Karpas-422 (cell line): ENCODE data around the gene FRMD8. TPM values are rescaled to one million over a fixed set of nuclear protein-coding genes. Genes with fewer than 3 reads are reported as not detected.

Experiments used
- DNase-seq: peaks from one replicate; pipeline ENCODE4 v3.0.0-alpha.2; 2015
- H2AFZ ChIP-seq: fragments of 200-600 bp; sonication (generic); 2 replicates; pipeline ENCODE4 v1.6.1; 2014; ENCODE audit warnings: antibody characterized with exemption, low read length, mixed read lengths
- H3K27ac ChIP-seq: fragments of 200-600 bp; sonication (generic); 2 replicates; pipeline ENCODE4 v1.5.1; 2014; ENCODE audit warnings: mild to moderate bottlenecking, low read length, moderate library complexity
- H3K27me3 ChIP-seq: fragments of 200-600 bp; sonication (generic); 2 replicates; pipeline ENCODE4 v1.6.1; 2014; ENCODE audit warnings: low read length, mixed read lengths
- H3K36me3 ChIP-seq: fragments of 200-600 bp; sonication (generic); 2 replicates; pipeline ENCODE4 v1.6.1; 2014; ENCODE audit warnings: low read length, mixed read lengths; ENCODE audit not compliant: insufficient read depth
- H3K4me1 ChIP-seq: fragments of 200-600 bp; sonication (generic); 2 replicates; pipeline ENCODE4 v1.6.1; 2014; ENCODE audit warnings: mild to moderate bottlenecking, low read length, mixed read lengths
- H3K4me2 ChIP-seq: fragments of 200-600 bp; sonication (generic); 2 replicates; pipeline ENCODE4 v1.6.1; 2014; ENCODE audit warnings: low read length, low read depth, mild to moderate bottlenecking; ENCODE audit not compliant: poor library complexity, severe bottlenecking
- H3K4me3 ChIP-seq: fragments of 200-600 bp; sonication (generic); 2 replicates; pipeline ENCODE4 v1.5.1; 2014; ENCODE audit warnings: mild to moderate bottlenecking, antibody characterized with exemption, low read length, mixed read lengths
- H3K79me2 ChIP-seq: fragments of 200-600 bp; sonication (generic); 2 replicates; pipeline ENCODE4 v1.6.1; 2014; ENCODE audit warnings: mild to moderate bottlenecking, low read length, mixed read lengths
- H3K9ac ChIP-seq: fragments of 200-600 bp; sonication (generic); 2 replicates; pipeline ENCODE4 v1.6.0; 2014; ENCODE audit warnings: low read length
- H3K9me2 ChIP-seq: fragments of 200-600 bp; sonication (generic), shearing (Covaris generic); replicated peaks from 2 replicates; pipeline ENCODE4 v1.6.0; 2014; ENCODE audit warnings: mild to moderate bottlenecking, low read length, moderate library complexity; ENCODE audit not compliant: insufficient read depth
- H3K9me3 ChIP-seq: fragments of 300-700, 200-600 bp; sonication (generic); 2 replicates; pipeline ENCODE4 v1.6.1; 2014; ENCODE audit warnings: low read length, mixed read lengths
- H4K20me1 ChIP-seq: fragments of 200-600 bp; sonication (generic); 2 replicates; pipeline ENCODE4 v1.6.1; 2014; ENCODE audit warnings: mild to moderate bottlenecking, antibody characterized with exemption, low read length, low read depth; ENCODE audit not compliant: insufficient read depth
- total RNA-seq: library from RNA; depleted of rRNA; stranded (reverse); fragments of >200 nt; shearing (Covaris generic); gene quantifications from 2 replicates; pipeline ENCODE4 v1.2.3, GENCODE V29; 2014; ENCODE audit warnings: low replicate concordance

Gene FRMD8
- total RNA-seq, 1 experiment from 2014 or later, result 48.5 TPM

DNA sequence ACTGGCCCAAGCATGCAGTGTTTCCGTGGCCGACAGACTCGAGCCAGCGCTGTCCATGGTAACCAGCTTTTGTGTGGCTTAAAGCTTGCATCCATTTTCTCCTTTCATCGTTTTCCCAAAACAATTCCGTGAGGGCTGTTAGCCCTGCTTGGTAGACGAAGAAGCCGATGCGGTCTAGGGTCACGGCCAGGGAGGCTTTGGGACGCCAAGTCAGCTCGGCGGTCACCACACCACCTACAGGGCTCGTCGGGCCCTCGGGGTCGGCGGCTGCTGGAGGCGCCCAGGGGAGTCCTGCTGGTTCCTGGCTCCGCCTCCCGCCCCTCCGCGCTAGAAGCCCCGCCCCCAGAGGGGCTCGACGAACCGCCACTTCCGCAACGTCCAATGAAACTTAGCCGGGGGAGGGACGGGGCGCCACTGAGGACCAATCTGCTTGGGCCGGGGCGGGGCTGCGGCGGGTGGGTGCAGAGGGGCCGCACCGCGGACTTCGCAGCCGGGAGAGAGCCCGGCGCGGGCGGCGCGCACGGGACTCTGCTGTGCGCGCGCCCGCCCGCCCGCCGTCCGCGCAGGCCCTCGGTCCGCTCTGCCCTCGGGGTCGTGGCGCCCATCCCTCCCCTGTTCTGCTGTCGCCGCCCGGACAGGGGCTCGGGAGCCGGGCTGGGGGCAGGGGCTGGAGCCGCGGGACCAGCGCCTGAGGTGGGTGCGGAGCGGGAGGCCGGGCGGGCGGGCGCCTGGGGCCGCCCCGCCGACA is 32.0 kb upstream of the FRMD8 start, which contains the start of gene TIGD3:
TIGD3 (plus strand) TSS at position 487 of the 748 bp plus-strand sequence. CDS start 1,058 bp downstream, outside the sequence.
- no peaks in the 10 kb centered on the region for H3K9me3 ChIP-seq
- no peak within 1 kb of the TSS for H3K27ac ChIP-seq
- H2AFZ ChIP-seq, result peak within 1 kb of the TSS; percentile 86
- H3K9me2 ChIP-seq, result no peaks in the 10 kb centered on the region
- H3K36me3 ChIP-seq, result peaks cover 8% of the 10 kb centered on the region; the same call in 1 of the 2 replicates
- peak within 1 kb of the TSS; percentile 71 for H3K9ac ChIP-seq
- no peaks in the 10 kb centered on the region for H3K79me2 ChIP-seq
- peak; percentile 99 for DNase-seq
- H3K4me2 ChIP-seq, result peak within 1 kb of the TSS; percentile 76
- H3K4me1 ChIP-seq, result peaks cover 14% of the 10 kb centered on the region
- H3K27me3 ChIP-seq, result no peaks in the 10 kb centered on the region
- H3K4me3 ChIP-seq, result peak within 1 kb of the TSS; percentile 80
- H4K20me1 ChIP-seq, result no peaks in the 10 kb centered on the region

DNA sequence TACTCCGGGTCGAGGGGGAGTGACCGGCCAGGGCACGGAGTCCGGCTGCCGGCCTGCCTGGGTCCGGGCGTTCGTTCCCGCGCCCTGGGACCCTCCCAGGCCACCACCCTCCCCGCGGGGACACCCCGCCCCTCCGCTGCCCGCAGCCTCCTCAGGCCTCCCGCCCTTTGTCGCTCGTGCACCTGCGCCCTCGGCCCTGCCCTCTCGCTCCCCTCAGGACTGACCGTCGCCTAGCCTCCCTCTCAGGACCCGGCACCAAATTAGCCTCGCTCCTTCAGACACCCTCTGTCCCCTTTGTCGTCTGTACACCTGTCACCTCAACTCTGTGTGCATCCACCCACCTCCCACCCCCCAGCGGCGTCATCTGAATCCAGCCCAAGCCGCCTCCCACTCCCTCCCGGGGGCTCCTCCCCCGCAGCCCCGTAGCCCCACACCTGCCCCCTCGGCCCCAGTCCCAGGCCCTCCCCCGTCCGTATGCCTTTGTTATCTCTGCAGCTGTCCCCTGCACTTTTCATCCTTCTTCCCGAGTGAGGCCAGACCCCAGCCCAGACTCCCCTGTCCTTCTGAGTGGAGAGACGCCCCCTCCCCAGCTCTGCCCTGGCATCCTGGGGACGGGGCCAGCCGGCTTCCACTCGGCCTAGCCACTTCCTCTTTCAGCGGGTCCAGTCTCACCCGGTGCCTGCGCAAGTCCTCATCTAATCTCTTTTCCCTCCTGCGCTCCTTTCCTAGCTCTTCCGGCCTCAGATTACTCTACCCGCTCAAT is 31.2 kb upstream of the FRMD8 start:
- H3K4me2 ChIP-seq, result peak overlapping the region; percentile 76
- no peaks in the 10 kb centered on the region for H3K79me2 ChIP-seq
- no peaks in the 10 kb centered on the region for H4K20me1 ChIP-seq
- peak; percentile 66 for DNase-seq
- peaks cover 14% of the 10 kb centered on the region for H3K4me1 ChIP-seq
- H3K9ac ChIP-seq, result peak overlapping the region; percentile 71
- no peaks in the 10 kb centered on the region for H3K9me3 ChIP-seq
- peak overlapping the region; percentile 86 for H2AFZ ChIP-seq
- H3K27ac ChIP-seq, result no peak overlapping the region
- no peaks in the 10 kb centered on the region for H3K9me2 ChIP-seq
- H3K36me3 ChIP-seq, result peaks cover 8% of the 10 kb centered on the region; the same call in 1 of the 2 replicates
- no peaks in the 10 kb centered on the region for H3K27me3 ChIP-seq
- peak overlapping the region; percentile 80 for H3K4me3 ChIP-seq

DNA sequence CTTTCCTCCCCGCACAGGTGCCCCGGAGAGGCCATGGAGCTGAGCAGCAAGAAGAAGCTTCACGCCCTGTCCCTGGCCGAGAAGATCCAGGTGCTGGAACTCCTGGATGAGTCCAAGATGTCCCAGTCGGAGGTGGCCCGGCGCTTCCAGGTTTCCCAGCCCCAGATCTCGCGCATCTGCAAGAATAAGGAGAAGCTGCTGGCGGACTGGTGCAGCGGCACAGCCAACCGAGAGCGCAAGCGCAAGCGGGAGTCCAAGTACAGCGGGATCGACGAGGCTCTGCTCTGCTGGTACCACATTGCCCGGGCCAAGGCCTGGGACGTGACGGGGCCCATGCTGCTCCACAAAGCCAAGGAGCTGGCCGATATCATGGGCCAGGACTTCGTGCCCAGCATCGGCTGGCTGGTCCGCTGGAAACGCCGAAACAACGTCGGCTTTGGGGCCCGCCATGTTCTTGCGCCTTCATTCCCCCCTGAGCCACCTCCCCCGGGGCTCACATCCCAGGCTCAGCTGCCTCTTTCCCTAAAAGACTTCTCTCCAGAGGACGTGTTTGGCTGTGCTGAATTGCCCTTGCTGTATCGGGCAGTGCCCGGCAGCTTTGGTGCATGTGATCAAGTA is 30.6 kb upstream of the FRMD8 start:
- Histone ChIP-seq H3K9me3 (no peaks in the 10 kb centered on the region), H3K9me2 (no peaks in the 10 kb centered on the region), H3K79me2 (no peaks in the 10 kb centered on the region), H3K36me3 (peaks cover 7% of the 10 kb centered on the region; the same call in 1 of the 2 replicates), H3K4me2 (peak overlapping the region; percentile 76), H3K4me3 (no peak overlapping the region; the same call in 1 of the 2 replicates), H2AFZ (no peak overlapping the region), H3K27me3 (no peaks in the 10 kb centered on the region), H3K27ac (no peak overlapping the region), H3K4me1 (peaks cover 14% of the 10 kb centered on the region), H4K20me1 (no peaks in the 10 kb centered on the region), H3K9ac (peak overlapping the region; percentile 71; the same call in 1 of the 2 replicates)
- no peak for DNase-seq

DNA sequence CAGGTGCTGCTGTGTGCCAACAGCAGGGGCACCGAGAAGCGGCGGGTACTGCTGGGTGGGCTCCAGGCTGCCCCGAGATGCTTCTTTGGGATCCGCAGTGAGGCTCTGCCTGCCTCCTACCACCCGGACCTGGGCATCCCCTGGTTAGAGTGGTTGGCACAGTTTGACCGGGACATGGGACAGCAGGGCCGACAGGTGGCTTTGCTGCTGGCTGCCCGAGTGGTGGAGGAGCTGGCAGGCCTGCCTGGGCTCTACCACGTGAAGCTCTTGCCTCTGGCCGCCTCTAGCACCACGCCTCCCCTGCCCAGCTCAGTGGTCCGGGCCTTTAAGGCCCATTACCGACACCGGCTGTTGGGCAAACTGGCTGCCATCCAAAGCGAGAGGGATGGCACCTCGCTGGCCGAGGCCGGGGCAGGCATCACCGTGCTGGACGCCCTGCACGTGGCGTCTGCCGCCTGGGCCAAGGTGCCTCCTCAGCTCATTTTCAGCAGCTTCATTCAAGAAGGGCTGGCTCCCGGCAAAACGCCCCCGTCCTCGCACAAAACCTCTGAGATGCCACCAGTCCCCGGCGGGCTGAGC is 30.0 kb upstream of the FRMD8 start:
- Histone ChIP-seq H4K20me1 (no peaks in the 10 kb centered on the region), H3K4me3 (no peak overlapping the region), H3K36me3 (0 out of 2 replicates have a peak, but pooled peaks cover under 1% of the 10 kb centered on the region), H2AFZ (no peak overlapping the region), H3K4me2 (no peak overlapping the region), H3K9ac (no peak overlapping the region), H3K79me2 (no peaks in the 10 kb centered on the region), H3K27ac (no peak overlapping the region), H3K9me3 (no peaks in the 10 kb centered on the region), H3K9me2 (no peaks in the 10 kb centered on the region), H3K27me3 (no peaks in the 10 kb centered on the region), H3K4me1 (peaks cover 14% of the 10 kb centered on the region)
- no peak for DNase-seq

DNA sequence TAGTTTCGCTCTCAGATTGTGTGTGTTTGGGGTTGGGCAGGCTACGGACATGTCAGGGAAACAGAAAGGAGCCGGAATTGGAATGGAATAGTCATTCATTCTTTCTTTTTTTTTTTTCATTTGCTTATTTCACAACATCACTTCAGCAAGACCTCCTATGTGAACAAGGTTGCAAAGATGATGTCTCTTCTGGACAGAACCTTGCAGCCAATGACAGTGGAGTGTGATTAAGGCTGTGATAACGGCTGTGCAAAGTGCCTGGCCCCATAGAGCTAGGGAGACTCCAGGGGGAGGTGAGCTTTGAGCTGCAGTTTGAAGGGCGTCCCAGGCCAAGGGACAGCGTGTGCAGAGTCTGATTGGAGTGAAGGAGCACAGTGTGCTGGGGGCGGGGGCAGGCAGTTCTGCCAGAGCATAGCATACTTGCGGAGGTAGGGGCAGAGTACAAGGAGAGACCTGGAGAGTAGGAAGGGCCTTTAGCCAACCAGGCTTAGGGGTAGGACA is 28.5 kb upstream of the FRMD8 start:
- no peak for DNase-seq
- H3K4me1 ChIP-seq, result peaks cover 14% of the 10 kb centered on the region
- H3K9me2 ChIP-seq, result no peaks in the 10 kb centered on the region
- H2AFZ ChIP-seq, result no peak overlapping the region
- H3K27me3 ChIP-seq, result no peaks in the 10 kb centered on the region
- no peaks in the 10 kb centered on the region for H3K9me3 ChIP-seq
- no peaks in the 10 kb centered on the region for H3K79me2 ChIP-seq
- no peak overlapping the region for H3K27ac ChIP-seq
- H4K20me1 ChIP-seq, result no peaks in the 10 kb centered on the region
- no peak overlapping the region for H3K9ac ChIP-seq
- H3K4me3 ChIP-seq, result no peak overlapping the region
- no peak overlapping the region for H3K4me2 ChIP-seq
- H3K36me3 ChIP-seq, result no peaks in the 10 kb centered on the region

DNA sequence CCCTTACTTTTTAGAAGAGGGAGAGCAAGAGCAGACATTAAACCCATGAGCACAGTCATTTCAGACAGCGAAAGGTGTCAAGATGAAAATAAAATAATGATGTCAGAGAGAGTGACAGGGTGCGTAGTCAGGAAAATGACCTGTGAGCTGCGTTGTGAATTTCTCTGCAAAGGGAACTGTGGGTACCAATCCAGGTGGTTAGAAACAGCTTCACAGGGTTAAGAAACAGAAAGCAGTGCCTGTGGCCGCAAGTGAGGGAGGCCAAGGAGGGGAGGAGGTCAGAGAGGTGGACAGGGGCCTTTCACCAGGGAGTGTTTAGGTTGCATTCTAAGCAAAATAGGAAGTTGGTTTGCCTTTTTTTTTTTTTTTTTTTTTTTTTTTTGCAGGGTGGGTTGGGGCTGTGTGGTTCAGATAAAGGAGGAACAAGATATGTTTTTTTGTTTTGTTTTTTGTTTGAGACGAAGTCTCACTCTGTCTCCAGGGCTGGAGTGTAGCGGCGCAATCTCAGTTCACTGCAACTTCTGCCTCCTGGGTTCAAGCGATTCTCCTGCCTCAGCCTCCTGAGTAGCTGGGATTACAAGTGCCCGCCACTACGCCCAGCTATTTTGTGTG is 24.0 kb upstream of the FRMD8 start:
- Histone ChIP-seq H4K20me1 (no peaks in the 10 kb centered on the region), H3K36me3 (no peaks in the 10 kb centered on the region), H3K27me3 (no peaks in the 10 kb centered on the region), H3K4me3 (no peak overlapping the region), H3K9ac (no peak overlapping the region), H3K4me2 (no peak overlapping the region), H2AFZ (no peak overlapping the region), H3K79me2 (no peaks in the 10 kb centered on the region), H3K27ac (no peak overlapping the region), H3K4me1 (no peaks in the 10 kb centered on the region), H3K9me2 (no peaks in the 10 kb centered on the region), H3K9me3 (no peaks in the 10 kb centered on the region)
- no peak for DNase-seq

DNA sequence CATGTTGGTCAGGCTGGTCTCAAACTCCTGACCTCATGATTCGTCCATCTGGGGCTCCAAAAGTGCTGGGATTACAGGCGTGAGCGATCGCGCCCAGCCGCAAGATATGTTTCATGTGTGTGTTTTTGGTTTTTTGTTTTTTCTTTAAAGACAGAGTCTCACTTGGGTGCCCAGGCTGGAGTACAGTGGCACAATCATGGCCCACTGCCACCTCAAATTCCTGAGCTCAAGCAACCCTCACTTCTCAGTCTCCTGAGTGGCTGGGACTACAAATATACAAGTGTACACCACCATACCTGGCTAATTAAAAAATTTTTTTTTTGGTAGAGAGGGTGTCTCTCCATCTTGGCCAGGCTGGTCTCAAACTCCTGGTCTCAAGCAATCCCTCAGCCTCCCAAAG is 23.5 kb upstream of the FRMD8 start:
- DNase-seq, result no peak
- H4K20me1 ChIP-seq, result no peaks in the 10 kb centered on the region
- no peak overlapping the region for H3K4me2 ChIP-seq
- H2AFZ ChIP-seq, result no peak overlapping the region
- H3K79me2 ChIP-seq, result no peaks in the 10 kb centered on the region
- no peak overlapping the region for H3K27ac ChIP-seq
- no peaks in the 10 kb centered on the region for H3K9me3 ChIP-seq
- no peak overlapping the region for H3K9ac ChIP-seq
- no peaks in the 10 kb centered on the region for H3K36me3 ChIP-seq
- no peaks in the 10 kb centered on the region for H3K4me1 ChIP-seq
- no peaks in the 10 kb centered on the region for H3K9me2 ChIP-seq
- no peaks in the 10 kb centered on the region for H3K27me3 ChIP-seq
- no peak overlapping the region for H3K4me3 ChIP-seq
